Mucosa of gallbladder (tissue), 1 donor: ENCODE results near the gene VRK3. TPM values are rescaled to one million over a fixed set of nuclear protein-coding genes. Genes with fewer than 3 reads are reported as not detected.

Experiments
- DNase-seq: peaks from one replicate; pipeline ENCODE4 v3.0.0-alpha.2; 2020; ENCODE audit warnings: low spot score
- total RNA-seq: library from RNA; stranded (reverse); gene quantifications from one replicate; pipeline ENCODE4 v1.2.1, GENCODE V29; 2021
- donor health status: DM: no; HTN: no; CAD: no.

Gene VRK3
- total RNA-seq, 1 donor from 2014 or later = 73.7 TPM

GRCh38 chr19:50030225-50030624, 5.1 kb upstream of the VRK3 start:
- DNase-seq = no peak

- no peak for DNase-seq
Observed at GRCh38 chr19:50026550-50026906, 1.4 kb upstream of the VRK3 start.

GRCh38 chr19:50025794-50026549, 800 bp upstream of the VRK3 start, which contains the start of gene ZNF473:
Gene ZNF473 (plus strand): TSS chr19:50026005. CDS start chr19:50031083, 5,078 bp downstream.
- DNase-seq = peak; percentile 96

GRCh38 chr19:50024719-50025021, 502 bp downstream of the VRK3 start:
- no peak for DNase-seq

- no peak for DNase-seq
Observed at GRCh38 chr19:50022823-50023222, 2.3 kb downstream of the VRK3 start.

- DNase-seq = no peak
Observed at GRCh38 chr19:50020481-50020880, 4.7 kb downstream of the VRK3 start.

GRCh38 chr19:50016225-50016807, 8.9 kb downstream of the VRK3 start:
- no peak for DNase-seq

- no peak for DNase-seq
Observed at GRCh38 chr19:50008532-50008931, 16.6 kb downstream of the VRK3 start.

- DNase-seq = no peak
Observed at GRCh38 chr19:50007947-50008346, 17.2 kb downstream of the VRK3 start.

- DNase-seq = no peak
Observed at GRCh38 chr19:50007170-50007569, 18.0 kb downstream of the VRK3 start.

- no peak for DNase-seq
Observed at GRCh38 chr19:50005428-50005827, 19.7 kb downstream of the VRK3 start.

GRCh38 chr19:50003810-50004419, 21.3 kb downstream of the VRK3 start:
- DNase-seq = no peak

GRCh38 chr19:50003254-50003788, 21.9 kb downstream of the VRK3 start:
- DNase-seq = no peak

- DNase-seq = no peak
Observed at GRCh38 chr19:50002386-50002960, 22.7 kb downstream of the VRK3 start.

GRCh38 chr19:50001775-50002174, 23.4 kb downstream of the VRK3 start:
- no peak for DNase-seq

GRCh38 chr19:50000841-50001557, 24.2 kb downstream of the VRK3 start:
- DNase-seq = no peak

GRCh38 chr19:50000038-50000840, 24.9 kb downstream of the VRK3 start:
- DNase-seq = no peak

GRCh38 chr19:49999371-50000010, 25.7 kb downstream of the VRK3 start:
- no peak for DNase-seq

GRCh38 chr19:49997709-49998108, 27.5 kb downstream of the VRK3 start:
- no peak for DNase-seq

- no peak for DNase-seq
Observed at GRCh38 chr19:49988433-49988832, 36.7 kb downstream of the VRK3 start.

GRCh38 chr19:49988007-49988406, 37.2 kb downstream of the VRK3 start:
- DNase-seq = no peak
